IMR-90 (cell line): ENCODE results near the gene EXOSC9. TPM values are rescaled to one million over a fixed set of nuclear protein-coding genes. Genes with fewer than 3 reads are reported as not detected.

Experiments
- ATAC-seq: fragments of 200-7000 bp; cut with Tn5 transposase; 2 replicates; pipeline ENCODE4 v1.9.1; 2020; ENCODE audit warnings: low read depth, mild to moderate bottlenecking, moderate library complexity
- BruUV-seq: library from RNA; stranded (reverse); fragments of 400-500 nt; replicated peaks from 2 replicates; lab custom pipeline; 2021; lab: Mats Ljungman, UMichigan
- CTCF ChIA-PET: fragments of 300-600 bp; formaldehyde crosslinking; extraction: SDS; loops from one replicate; lab custom pipeline; 2021; ENCODE audit warnings: antibody characterized with exemption; lab: Yijun Ruan, JAX
- POLR2A ChIA-PET: fragments of 300-600 bp; sonication (Branson Sonifier 250); formaldehyde crosslinking; loops from one replicate; lab custom pipeline; 2022; ENCODE audit warnings: antibody characterized with exemption; ENCODE audit not compliant: unreplicated experiment; lab: Charles Lee
- DNase-seq: peaks from one replicate; pipeline ENCODE4 v3.0.0; 2013
- H2AFZ ChIP-seq: replicated peaks from 2 replicates; pipeline ENCODE3; 2013; ENCODE audit warnings: low read length, mild to moderate bottlenecking; ENCODE audit not compliant: poor library complexity
- H2AK5ac ChIP-seq: 2 replicates; pipeline ENCODE4 v1.6.1; 2013; ENCODE audit warnings: low read depth, low read length, inconsistent platforms
- H2AK9ac ChIP-seq: replicated peaks from 2 replicates; pipeline ENCODE3; 2013; ENCODE audit warnings: mild to moderate bottlenecking, low read depth, low read length, moderate library complexity; ENCODE audit not compliant: poor library complexity
- H2BK120ac ChIP-seq: 2 replicates; pipeline ENCODE4 v1.6.1; 2013; ENCODE audit warnings: low read depth, low read length, inconsistent platforms
- H2BK15ac ChIP-seq: 3 replicates; pipeline ENCODE4 v1.6.1; 2013; ENCODE audit warnings: low read depth, low read length, inconsistent platforms
- H2BK20ac ChIP-seq: 2 replicates; pipeline ENCODE4 v1.6.1; 2013; ENCODE audit warnings: low read depth, mild to moderate bottlenecking, inconsistent platforms, low read length, moderate library complexity
- H2BK5ac ChIP-seq: 2 replicates; pipeline ENCODE4 v1.6.1; 2013; ENCODE audit warnings: mild to moderate bottlenecking, low read depth, low read length, inconsistent platforms; ENCODE audit not compliant: poor library complexity, severe bottlenecking
- H3K14ac ChIP-seq: replicated peaks from 2 replicates; pipeline ENCODE4 v1.6.1; 2013; ENCODE audit warnings: low read depth, low read length, inconsistent platforms
- H3K18ac ChIP-seq: 2 replicates; pipeline ENCODE4 v1.6.1; 2013; ENCODE audit warnings: low read depth, low read length, control low read depth
- H3K23ac ChIP-seq: 2 replicates; pipeline ENCODE4 v1.6.1; 2013; ENCODE audit warnings: low read depth, low read length, inconsistent platforms
- H3K27ac ChIP-seq: 2 replicates; pipeline ENCODE4 v1.5.1; 2013; ENCODE audit warnings: mild to moderate bottlenecking, control low read depth, low read length; ENCODE audit not compliant: insufficient read depth
- H3K27me3 ChIP-seq: 2 replicates; pipeline ENCODE4 v1.6.1; 2013; ENCODE audit warnings: low read length; ENCODE audit not compliant: control insufficient read depth, insufficient read depth
- H3K36me3 ChIP-seq: 2 replicates; pipeline ENCODE4 v1.6.1; 2013; ENCODE audit warnings: low read length, mixed read lengths; ENCODE audit not compliant: control insufficient read depth, insufficient read depth
- H3K4ac ChIP-seq: 2 replicates; pipeline ENCODE4 v1.6.1; 2013; ENCODE audit warnings: low read depth, low read length, inconsistent platforms
- H3K4me1 ChIP-seq: 2 replicates; pipeline ENCODE4 v1.6.1; 2013; ENCODE audit warnings: low read length, mixed read lengths; ENCODE audit not compliant: control insufficient read depth, insufficient read depth
- H3K4me2 ChIP-seq: 2 replicates; pipeline ENCODE4 v1.6.1; 2013; ENCODE audit warnings: low read depth, mild to moderate bottlenecking, control low read depth, low read length, moderate library complexity
- H3K4me3 ChIP-seq: 2 replicates; pipeline ENCODE4 v1.5.1; 2013; ENCODE audit warnings: low read depth, mild to moderate bottlenecking, control low read depth, low read length, moderate library complexity; ENCODE audit not compliant: insufficient read depth
- H3K56ac ChIP-seq: 2 replicates; pipeline ENCODE4 v1.6.1; 2013; ENCODE audit warnings: low read length, inconsistent platforms; ENCODE audit not compliant: insufficient read depth; ENCODE audit errors: extremely low read depth
- H3K79me1 ChIP-seq, 2 experiments: 2 replicates each; pipeline ENCODE4 v1.6.1; 2013; ENCODE audit warnings: low read length in 2 of 2, inconsistent platforms in 1 of 2, low read depth in 1 of 2
- H3K9ac ChIP-seq: 2 replicates; pipeline ENCODE4 v1.6.1; 2013; ENCODE audit warnings: low read depth, low read length, control low read depth
- H3K9me1 ChIP-seq: 2 replicates; pipeline ENCODE4 v1.6.1; 2013; ENCODE audit warnings: low read length, inconsistent platforms; ENCODE audit not compliant: insufficient read depth
- H3K9me3 ChIP-seq: 2 replicates; pipeline ENCODE4 v1.6.1; 2013; ENCODE audit warnings: low read length; ENCODE audit not compliant: control insufficient read depth, insufficient read depth
- H4K20me1 ChIP-seq: 2 replicates; pipeline ENCODE4 v1.6.1; 2013; ENCODE audit warnings: low read length, inconsistent platforms; ENCODE audit not compliant: insufficient read depth
- H4K5ac ChIP-seq: 2 replicates; pipeline ENCODE4 v1.6.1; 2013; ENCODE audit warnings: mild to moderate bottlenecking, low read depth, low read length, control low read depth
- H4K8ac ChIP-seq, 2 experiments: 2 replicates each; pipeline ENCODE4 v1.6.1; 2013; ENCODE audit warnings: low read depth in 2 of 2, low read length in 2 of 2, control low read depth in 1 of 2, inconsistent platforms in 1 of 2
- H4K91ac ChIP-seq: 2 replicates; pipeline ENCODE4 v1.6.1; 2013; ENCODE audit warnings: low read depth, low read length, inconsistent platforms; ENCODE audit not compliant: insufficient read depth
- ELK1 ChIP-seq: fragments of 150-350 bp; IDR thresholded peaks from 2 replicates; pipeline ENCODE4 v1.6.1; 2016; ENCODE audit warnings: low read depth, mild to moderate bottlenecking, low read length, moderate library complexity, borderline replicate concordance
- NFE2L2 ChIP-seq: fragments of 150-350 bp; IDR thresholded peaks from 2 replicates; pipeline ENCODE4 v1.6.1; 2016; ENCODE audit warnings: low read depth, mild to moderate bottlenecking, low read length
- WGBS, 2 experiments: methylation state at CpG; one replicate each; pipeline versions ENCODE4 v1.1.5 to v1.1.7; 2013; ENCODE audit warnings: missing lambda C conversion rate in 2 of 2; ENCODE audit not compliant: insufficient read length in 1 of 2; ENCODE audit errors: extremely low coverage in 2 of 2; 5-methylcytosine and 5-hydroxymethylcytosine counted together
- dilution Hi-C: fragments of 300-500 bp; cut with HindIII; formaldehyde crosslinking; loops from one replicate; pipeline ENCODE4 v1.14.3; 2018; ENCODE audit warnings: low sequenced_read_pairs; ENCODE audit not compliant: unreplicated experiment
- in situ Hi-C: fragments of 300-500 bp; cut with MboI; formaldehyde crosslinking; loops from 3 replicates; pipeline ENCODE4 v1.14.3; 2019; ENCODE audit warnings: low sequenced_read_pairs, inconsistent platforms, mixed read lengths
- intact Hi-C: fragments of 100-400 bp; cut with micrococcal nuclease; formaldehyde crosslinking; loops from 2 replicates; pipeline ENCODE4 v1.10.0; 2022
- polyA plus RNA-seq, 3 experiments: library from polyadenylated mRNA; depleted of rRNA; stranded (reverse); fragments of >200 nt; gene quantifications; 2 replicates each; pipeline ENCODE4 v1.2.3, GENCODE V29; 2012; ENCODE audit warnings: low replicate concordance in 1 of 3
- total RNA-seq: library from RNA; depleted of rRNA; stranded (reverse); fragments of >200 nt; gene quantifications from 2 replicates; pipeline ENCODE4 v1.2.3, GENCODE V29; 2012
- TF ChIP-seq, protein P1 (sequence below): fragments of 150-350 bp; IDR thresholded peaks from 2 replicates; pipeline ENCODE4 v1.6.1; 2017; ENCODE audit warnings: mild to moderate bottlenecking, antibody characterized with exemption, low read length, low read depth

The EXOSC9 gene
- total and polyA plus RNA-seq, 2 of the 4 experiments (the other 2 are of a cell fraction), result 34.7 to 47.5 TPM

- H3K56ac ChIP-seq, result no peak overlapping the region
- no peak overlapping the region for H2BK20ac ChIP-seq
- in situ Hi-C loops, result no loop called here
- ATAC-seq (no peak), DNase-seq (no peak)
- H3K27ac ChIP-seq, result no peak overlapping the region
- H3K27me3 ChIP-seq, result no peaks in the 10 kb centered on the region
- CTCF ChIA-PET, result no interaction called here
- H3K4ac ChIP-seq, result no peak overlapping the region
- H2BK5ac ChIP-seq, result no peak overlapping the region
- no peak overlapping the region for H4K5ac ChIP-seq
- H4K20me1 ChIP-seq, result no peaks in the 10 kb centered on the region
- H3K79me1 ChIP-seq, result no peaks in the 10 kb centered on the region; a peak in 1 of 4 replicates
- H2AK9ac ChIP-seq, result no peak overlapping the region
- no peak overlapping the region for H3K18ac ChIP-seq
- H2AK5ac ChIP-seq, result no peak overlapping the region
- H4K91ac ChIP-seq, result no peak overlapping the region
- no peaks in the 10 kb centered on the region for H3K4me1 ChIP-seq
- H2BK15ac ChIP-seq, result no peak overlapping the region
- dilution Hi-C loops, result no loop called here
- TF ChIP-seq, protein P1, sequence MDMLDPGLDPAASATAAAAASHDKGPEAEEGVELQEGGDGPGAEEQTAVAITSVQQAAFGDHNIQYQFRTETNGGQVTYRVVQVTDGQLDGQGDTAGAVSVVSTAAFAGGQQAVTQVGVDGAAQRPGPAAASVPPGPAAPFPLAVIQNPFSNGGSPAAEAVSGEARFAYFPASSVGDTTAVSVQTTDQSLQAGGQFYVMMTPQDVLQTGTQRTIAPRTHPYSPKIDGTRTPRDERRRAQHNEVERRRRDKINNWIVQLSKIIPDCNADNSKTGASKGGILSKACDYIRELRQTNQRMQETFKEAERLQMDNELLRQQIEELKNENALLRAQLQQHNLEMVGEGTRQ, result no peak
- TF ChIP-seq ELK1, result no peak
- no peak for TF ChIP-seq NFE2L2
- H4K8ac ChIP-seq, result no peak overlapping the region
- POLR2A ChIA-PET, result no interaction called here
- H2BK120ac ChIP-seq, result no peak overlapping the region
- no peak overlapping the region for H3K23ac ChIP-seq
- no TSS peak for BruUV-seq
- no peaks in the 10 kb centered on the region for H3K9me3 ChIP-seq
- 86% methylated on average over 3 of the region's 4 CpGs; no CpG with 5 or more reads in 1 of the 2 experiments for WGBS, 2 experiments
- H3K9ac ChIP-seq, result no peak overlapping the region
- no peak overlapping the region for H2AFZ ChIP-seq
- intact Hi-C loops, result no loop called here
- no peak overlapping the region for H3K14ac ChIP-seq
- H3K9me1 ChIP-seq, result no peaks in the 10 kb centered on the region
- H3K36me3 ChIP-seq, result peaks cover 13% of the 10 kb centered on the region
- no peak overlapping the region for H3K4me2 ChIP-seq
- H3K4me3 ChIP-seq, result no peak overlapping the region
Measured at GRCh38 chr4:121842862-121843261, 41.7 kb downstream of the EXOSC9 start.
